ENCODE results near the gene ZDHHC8.

The ZDHHC8 gene

DNA sequence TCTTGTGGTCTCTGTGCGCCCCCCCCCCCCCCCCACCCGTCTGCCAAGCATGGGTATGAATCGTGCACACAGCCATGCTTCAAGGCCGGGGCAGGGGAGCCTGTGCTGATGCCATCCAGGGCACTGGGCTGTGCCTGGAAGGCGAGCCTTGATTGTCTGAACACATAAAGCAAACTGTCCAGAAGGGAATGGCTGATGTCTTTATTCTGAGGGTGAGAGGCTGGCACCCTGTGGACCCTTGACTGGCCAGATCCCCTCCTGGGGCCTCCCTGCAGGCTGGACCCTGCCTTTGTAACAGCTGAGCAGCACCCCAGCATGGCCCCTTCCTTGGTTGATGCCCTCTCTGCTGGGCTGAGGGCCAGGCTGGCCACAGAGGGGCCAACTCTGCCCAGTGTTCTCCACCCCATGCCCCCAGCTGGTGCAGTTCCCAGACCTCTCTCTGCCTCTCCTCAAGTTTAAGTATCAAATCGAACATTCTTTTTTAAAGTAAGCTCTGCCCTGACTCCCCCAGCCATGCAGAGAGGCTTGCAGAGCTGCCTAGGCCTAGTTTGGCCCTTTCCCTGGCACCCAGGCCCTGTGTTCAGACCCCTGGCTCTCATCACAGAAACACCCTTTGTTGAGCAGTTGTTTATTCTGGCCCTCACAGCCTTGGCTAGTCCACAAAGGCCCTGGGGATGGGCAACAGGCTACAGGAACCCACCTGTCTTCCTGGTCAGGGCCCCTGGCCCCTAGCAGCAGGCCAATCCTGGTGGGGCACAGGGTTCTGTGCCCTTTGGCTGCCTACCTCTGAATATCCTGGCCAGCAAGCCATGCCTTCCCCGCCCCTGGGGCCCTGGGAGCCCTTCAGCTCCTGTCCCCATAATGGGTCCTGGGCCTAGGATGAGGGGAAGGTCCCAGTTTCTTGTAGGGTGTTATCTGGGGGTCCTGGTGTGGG is 19.6 kb upstream of the ZDHHC8 start:
- ChIA-PET CTCF (interaction anchor here (1.4 kb wide), 1 partner anchor 18 kb away, joined by 4 read pairs; no protein-coding TSS in a partner anchor), POLR2A (no interaction called here)
- TF ChIP-seq, protein P1, sequence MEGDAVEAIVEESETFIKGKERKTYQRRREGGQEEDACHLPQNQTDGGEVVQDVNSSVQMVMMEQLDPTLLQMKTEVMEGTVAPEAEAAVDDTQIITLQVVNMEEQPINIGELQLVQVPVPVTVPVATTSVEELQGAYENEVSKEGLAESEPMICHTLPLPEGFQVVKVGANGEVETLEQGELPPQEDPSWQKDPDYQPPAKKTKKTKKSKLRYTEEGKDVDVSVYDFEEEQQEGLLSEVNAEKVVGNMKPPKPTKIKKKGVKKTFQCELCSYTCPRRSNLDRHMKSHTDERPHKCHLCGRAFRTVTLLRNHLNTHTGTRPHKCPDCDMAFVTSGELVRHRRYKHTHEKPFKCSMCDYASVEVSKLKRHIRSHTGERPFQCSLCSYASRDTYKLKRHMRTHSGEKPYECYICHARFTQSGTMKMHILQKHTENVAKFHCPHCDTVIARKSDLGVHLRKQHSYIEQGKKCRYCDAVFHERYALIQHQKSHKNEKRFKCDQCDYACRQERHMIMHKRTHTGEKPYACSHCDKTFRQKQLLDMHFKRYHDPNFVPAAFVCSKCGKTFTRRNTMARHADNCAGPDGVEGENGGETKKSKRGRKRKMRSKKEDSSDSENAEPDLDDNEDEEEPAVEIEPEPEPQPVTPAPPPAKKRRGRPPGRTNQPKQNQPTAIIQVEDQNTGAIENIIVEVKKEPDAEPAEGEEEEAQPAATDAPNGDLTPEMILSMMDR (IDR thresholded peaks at IDR 0.05; ENCODE audit: insufficient read depth, low read length, missing control alignments) = no peak
- H3K4me3 ChIP-seq (ENCODE audit: low read depth, low read length) = no peak overlapping the region
- no peak for DNase-seq (ENCODE audit: low read depth, low spot score)

DNA sequence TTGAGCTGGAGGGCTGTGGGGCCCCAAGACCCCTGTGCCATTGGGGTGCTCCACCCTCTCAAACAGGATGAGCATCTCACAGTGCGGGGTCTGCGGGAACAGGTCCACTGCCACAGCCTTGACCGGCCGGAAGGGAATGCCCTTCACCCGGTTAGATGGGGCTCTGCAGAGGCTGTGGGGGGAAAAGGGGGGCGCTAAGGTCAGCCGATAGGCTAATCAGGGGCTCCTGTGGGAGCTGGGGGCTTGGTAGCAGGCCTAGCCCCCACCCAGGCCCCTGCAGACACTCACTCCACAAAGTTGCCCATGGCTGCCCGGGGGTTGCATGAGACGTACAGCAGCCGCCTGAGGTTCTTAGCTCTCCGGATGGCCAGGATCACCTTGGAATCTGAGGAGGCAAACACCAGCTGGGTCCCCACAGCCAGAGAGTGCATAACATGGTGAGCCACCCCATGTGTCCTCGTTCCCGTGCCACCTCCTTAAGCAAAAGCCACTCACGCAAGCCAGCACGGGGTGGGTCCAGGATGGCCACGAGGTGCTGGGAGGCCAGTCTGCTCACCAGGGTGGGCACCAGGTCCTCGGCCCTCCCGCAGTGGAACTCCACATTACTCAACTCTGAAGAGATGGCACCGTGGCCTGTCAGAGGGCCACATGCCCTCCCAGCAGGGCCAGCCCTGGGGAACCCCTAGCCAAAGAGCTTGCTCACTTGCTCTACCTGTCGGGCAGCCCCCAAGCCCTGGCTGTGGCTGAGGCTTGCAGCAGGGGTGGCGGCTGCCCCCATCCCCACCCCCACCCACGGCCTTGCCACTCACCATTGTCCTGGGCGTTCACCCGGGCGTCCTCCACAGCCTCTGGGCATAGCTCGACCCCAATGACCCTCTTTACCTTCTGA is 18.7 kb upstream of the ZDHHC8 start:
- ChIA-PET CTCF (no interaction called here), POLR2A (no interaction called here)
- TF ChIP-seq, protein P1 (IDR thresholded peaks at IDR 0.05; ENCODE audit: insufficient read depth, low read length, missing control alignments) = no peak
- DNase-seq (ENCODE audit: low read depth, low spot score) = no peak
- no peak overlapping the region for H3K4me3 ChIP-seq (ENCODE audit: low read depth, low read length)

DNA sequence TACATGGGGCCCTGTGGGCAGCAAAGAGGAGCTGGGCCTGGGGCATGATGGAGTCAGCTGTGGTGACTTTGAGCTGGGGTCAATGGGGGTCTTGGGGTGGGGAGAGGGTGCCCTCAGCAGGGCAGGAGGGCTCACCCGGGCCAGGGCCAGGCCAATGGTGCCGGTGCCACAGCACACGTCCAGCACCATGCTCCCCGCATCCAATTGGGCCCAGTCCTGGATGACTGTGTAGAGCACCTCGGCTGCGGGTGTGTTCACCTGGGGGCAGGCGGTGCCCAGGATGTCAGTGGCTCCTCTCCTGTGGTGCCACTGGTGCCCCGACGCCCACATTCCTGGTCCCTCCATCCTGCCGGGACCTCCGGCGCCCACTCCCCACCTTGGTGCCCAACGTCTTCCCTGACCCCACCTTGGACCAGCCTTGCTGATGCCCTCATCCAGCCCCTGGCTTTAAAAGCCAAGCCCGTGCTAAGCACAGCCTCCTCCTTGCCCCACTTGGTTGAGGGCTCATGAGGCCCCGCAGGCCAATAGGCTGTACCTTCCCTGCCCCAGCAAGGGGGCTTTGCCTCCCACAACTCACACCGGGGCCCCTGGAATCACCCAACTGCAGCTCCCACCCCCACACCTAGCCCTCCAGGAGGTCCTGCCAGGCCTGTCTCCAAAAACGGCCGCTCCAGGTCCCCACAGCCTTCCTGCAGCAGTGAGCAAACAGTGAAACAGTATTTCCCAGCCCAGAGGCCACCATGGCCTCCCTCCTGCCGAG is 17.9 kb upstream of the ZDHHC8 start:
- TF ChIP-seq, protein P1 (IDR thresholded peaks at IDR 0.05; ENCODE audit: insufficient read depth, low read length, missing control alignments) = no peak
- POLR2A ChIA-PET = no interaction called here
- no peak overlapping the region for H3K4me3 ChIP-seq (ENCODE audit: low read depth, low read length)
- CTCF ChIA-PET = no interaction called here
- DNase-seq (ENCODE audit: low read depth, low spot score) = no peak

DNA sequence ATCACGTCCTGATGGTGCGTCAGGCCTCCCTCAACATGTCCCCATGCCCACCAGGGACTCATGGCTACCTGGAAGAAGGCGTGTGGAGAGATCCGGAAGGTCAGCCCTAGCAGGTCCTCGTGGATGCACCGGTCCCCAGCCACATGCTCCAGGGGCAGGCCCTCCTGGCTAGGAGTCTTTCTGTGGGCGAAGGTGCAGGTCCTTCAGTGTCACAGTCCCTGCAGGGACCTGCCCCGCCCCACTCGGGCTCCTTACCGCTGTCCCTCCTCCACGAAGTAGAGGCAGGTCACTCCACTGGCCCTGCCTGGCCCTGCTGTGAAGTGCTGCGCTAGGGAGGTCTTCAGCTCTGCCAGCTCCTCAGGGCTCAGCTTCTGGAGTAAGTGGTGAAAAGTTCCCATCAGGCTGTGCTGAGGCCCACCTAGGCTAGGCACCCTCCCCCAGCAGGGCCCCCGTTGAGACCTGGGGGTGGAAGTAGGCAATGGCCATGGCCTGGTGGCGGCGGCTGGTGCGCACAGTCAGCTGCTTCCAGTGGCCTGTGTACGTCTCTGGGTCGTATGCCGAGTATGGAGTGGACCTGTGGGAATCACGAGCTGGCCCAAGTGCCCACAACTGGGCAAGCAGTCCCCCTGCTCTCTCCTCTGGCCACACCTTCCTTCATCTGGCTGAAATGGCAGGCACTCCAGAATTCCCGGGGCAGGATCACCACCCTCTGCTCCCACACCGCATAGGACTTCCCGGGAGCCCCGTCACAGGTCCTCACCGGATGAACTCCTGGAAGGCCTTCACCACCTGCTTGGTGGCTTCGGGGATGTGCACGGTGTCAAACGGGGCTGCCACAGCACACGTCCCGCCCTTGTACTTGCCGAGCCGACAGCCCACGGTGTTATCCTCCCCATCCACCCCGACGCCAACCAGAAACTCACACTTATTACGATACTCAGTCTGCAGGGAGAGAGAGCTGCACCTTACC is 16.8 kb upstream of the ZDHHC8 start:
- H3K4me3 ChIP-seq (ENCODE audit: low read depth, low read length) = no peak overlapping the region
- CTCF ChIA-PET = interaction anchor here (1.4 kb wide), 1 partner anchor 14 kb away, joined by 4 read pairs; no protein-coding TSS in a partner anchor
- TF ChIP-seq, protein P1 (IDR thresholded peaks at IDR 0.05; ENCODE audit: insufficient read depth, low read length, missing control alignments) = no peak
- POLR2A ChIA-PET = no interaction called here
- no peak for DNase-seq (ENCODE audit: low read depth, low spot score)

DNA sequence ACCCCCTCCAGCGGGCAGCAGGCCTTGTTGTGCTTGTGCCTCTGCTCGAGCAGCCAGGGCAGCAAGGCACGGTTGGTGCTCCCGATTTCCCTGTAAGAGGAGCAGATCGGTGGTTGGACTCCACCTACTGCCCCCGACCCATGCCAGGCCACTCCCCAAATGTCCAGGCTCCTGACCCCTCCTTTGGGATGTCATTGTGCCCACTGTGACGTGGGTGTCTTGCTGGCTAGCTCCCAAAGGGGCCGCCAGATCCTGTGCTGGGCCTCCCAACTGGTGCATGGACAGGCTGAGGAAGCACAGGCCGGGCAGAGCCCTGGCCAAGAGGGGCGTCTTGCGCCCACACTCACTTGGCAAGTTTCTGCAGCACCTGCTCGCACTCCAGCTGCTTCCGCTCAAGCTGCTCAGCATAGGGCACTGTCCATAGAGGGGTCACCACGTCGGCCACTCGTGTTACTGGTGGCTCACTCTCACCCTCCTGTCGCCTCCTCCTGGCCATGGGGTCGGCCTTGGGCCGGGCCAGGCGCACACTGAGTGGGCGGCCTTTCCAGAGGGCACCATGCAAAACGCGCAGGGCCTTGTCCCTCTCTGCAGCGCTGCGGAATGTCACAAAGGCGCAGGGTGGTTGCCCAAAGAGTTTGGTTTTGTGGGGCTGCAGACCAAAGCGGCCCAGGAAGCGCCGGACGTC is 15.8 kb upstream of the ZDHHC8 start, which contains the start of gene RANBP1:
Gene RANBP1 (plus strand): TSS at position 414 of the 685 bp plus-strand sequence. CDS start 81 bp downstream, at position 495.
- peak within 1 kb of the TSS; percentile 97 for H3K4me3 ChIP-seq (ENCODE audit: low read depth, low read length)
- ChIA-PET POLR2A (no interaction called here), CTCF (interaction anchor here (1.0 to 1.4 kb wide), 2 partner anchors 13 to 24 kb away, joined by 3 to 4 read pairs; no protein-coding TSS in a partner anchor)
- DNase-seq (ENCODE audit: low read depth, low spot score) = no peak
- TF ChIP-seq, protein P1 (IDR thresholded peaks at IDR 0.05; ENCODE audit: insufficient read depth, low read length, missing control alignments) = no peak
